ENCODE measurements around the gene EME2. TPM values are rescaled to one million over a fixed set of nuclear protein-coding genes. Genes with fewer than 3 reads are reported as not detected.

EME2 gene, protein sequence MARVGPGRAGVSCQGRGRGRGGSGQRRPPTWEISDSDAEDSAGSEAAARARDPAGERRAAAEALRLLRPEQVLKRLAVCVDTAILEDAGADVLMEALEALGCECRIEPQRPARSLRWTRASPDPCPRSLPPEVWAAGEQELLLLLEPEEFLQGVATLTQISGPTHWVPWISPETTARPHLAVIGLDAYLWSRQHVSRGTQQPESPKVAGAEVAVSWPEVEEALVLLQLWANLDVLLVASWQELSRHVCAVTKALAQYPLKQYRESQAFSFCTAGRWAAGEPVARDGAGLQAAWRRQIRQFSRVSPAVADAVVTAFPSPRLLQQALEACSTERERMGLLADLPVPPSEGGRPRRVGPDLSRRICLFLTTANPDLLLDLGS
- 60.4 and 63.6 TPM in 2 replicates for total RNA-seq (2021)
- long read RNA-seq, partial matches to known transcripts, result 2 of 44 reads
- long read RNA-seq, other reads (novel, unspliced or antisense), result 42 of 44 reads

DNA sequence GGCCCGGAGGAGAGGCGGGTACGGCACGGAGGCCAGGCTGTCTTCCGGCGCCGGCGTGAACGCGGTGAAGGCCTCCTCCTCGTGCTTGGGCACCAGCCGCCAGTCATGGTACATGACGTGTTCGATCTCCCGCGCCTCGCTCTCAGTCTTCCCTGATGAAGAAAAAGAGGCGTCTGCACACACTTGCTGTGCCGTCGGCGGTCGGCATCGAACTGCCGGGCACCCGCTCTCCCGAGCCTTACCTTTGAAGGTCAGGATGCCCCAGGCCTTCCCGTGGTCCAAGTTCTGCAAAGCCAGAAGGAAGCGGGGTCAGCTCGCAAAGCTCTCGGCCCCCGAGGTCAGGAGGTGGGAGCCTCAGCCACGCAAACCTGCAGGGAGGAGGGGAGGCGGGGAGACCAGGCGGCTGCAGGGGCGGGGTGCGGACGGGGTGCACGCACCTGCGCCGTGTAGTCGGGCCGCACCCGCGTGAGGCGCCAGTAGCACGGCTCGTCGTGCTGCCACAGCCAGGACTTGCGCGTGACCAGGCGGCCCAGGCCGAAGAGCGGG, at the start of gene EME2:
EME2 (plus strand) TSS at position 449 of the 546 bp plus-strand sequence. CDS start 418 bp downstream, outside the sequence.
- peak within 1 kb of the TSS; percentile 98 to 99 (median 99); a peak in 6 of 7 replicates for H3K27ac Mint-ChIP-seq
- Histone ChIP-seq H3K9me3 (ENCODE audit: control insufficient read depth, low read depth, low read length) (no peaks in the 10 kb centered on the region), H3K4me1 (ENCODE audit: insufficient read depth, low read length) (no peaks in the 10 kb centered on the region), H3K9ac (ENCODE audit: extremely low read depth, insufficient read length, low read length) (peak within 1 kb of the TSS; percentile 66), H2BK15ac (ENCODE audit: low read depth, low read length) (no peak within 1 kb of the TSS), H3K27me3 (ENCODE audit: insufficient read depth, low read length) (no peaks in the 10 kb centered on the region), H2BK5ac (ENCODE audit: insufficient read length, low read length) (no peak within 1 kb of the TSS), H2BK20ac (ENCODE audit: low read depth, low read length, poor library complexity, severe bottlenecking) (no peak within 1 kb of the TSS), H2AK5ac (ENCODE audit: insufficient read length, low read length) (no peak within 1 kb of the TSS), H3K23me2 (ENCODE audit: insufficient read length, low read depth, low read length, poor library complexity, severe bottlenecking) (peaks cover 9% of the 10 kb centered on the region), H2AFZ (ENCODE audit: low read length) (no peak within 1 kb of the TSS), H4K20me1 (ENCODE audit: control insufficient read depth, insufficient read depth, insufficient read length) (no peaks in the 10 kb centered on the region), H3K18ac (ENCODE audit: insufficient read length, low read depth, low read length) (peak within 1 kb of the TSS; percentile 44), H4K91ac (ENCODE audit: insufficient read length, low read depth, low read length) (no peak within 1 kb of the TSS), H3K23ac (ENCODE audit: insufficient read length, low read depth, low read length) (no peak within 1 kb of the TSS), H3K4me2 (ENCODE audit: insufficient read depth, insufficient read length, low read length) (peak within 1 kb of the TSS; percentile 64), H3K56ac (ENCODE audit: insufficient read length, low read depth, low read length) (no peak within 1 kb of the TSS), H3K14ac (ENCODE audit: insufficient read depth, low read length) (peak within 1 kb of the TSS; percentile 79), H3K79me1 (ENCODE audit: insufficient read depth, low read depth, low read length, poor library complexity, severe bottlenecking) (peaks cover 5% of the 10 kb centered on the region), H3K79me2 (ENCODE audit: insufficient read depth, low read length) (no peaks in the 10 kb centered on the region; the same call in 1 of the 2 replicates), H4K8ac (replicated peaks; ENCODE audit: insufficient read length, low read depth, low read length) (no peak within 1 kb of the TSS), H3K4ac (ENCODE audit: low read depth, low read length) (no peak within 1 kb of the TSS), H3K27ac (ENCODE audit: insufficient read length, low read depth, low read length) (no peak within 1 kb of the TSS), H4K5ac (ENCODE audit: insufficient read length, low read depth, low read length) (no peak within 1 kb of the TSS), H2BK120ac (ENCODE audit: low read depth, low read length, poor library complexity, severe bottlenecking) (no peak within 1 kb of the TSS), H3T11ph (ENCODE audit: low read length) (no peak within 1 kb of the TSS), H2BK12ac (ENCODE audit: insufficient read length, low read depth, low read length) (no peak within 1 kb of the TSS)
- H3K9me3 Mint-ChIP-seq, result no peaks in the 10 kb centered on the region
- peaks cover 9 to 47% (median 28%) of the 10 kb centered on the region in 3 experiments; a peak in 6 of 7 replicates for H3K36me3 Mint-ChIP-seq (ENCODE audit: insufficient read depth in 1 of 3, low read depth in 3 of 3)
- TF ChIP-seq, protein P1, sequence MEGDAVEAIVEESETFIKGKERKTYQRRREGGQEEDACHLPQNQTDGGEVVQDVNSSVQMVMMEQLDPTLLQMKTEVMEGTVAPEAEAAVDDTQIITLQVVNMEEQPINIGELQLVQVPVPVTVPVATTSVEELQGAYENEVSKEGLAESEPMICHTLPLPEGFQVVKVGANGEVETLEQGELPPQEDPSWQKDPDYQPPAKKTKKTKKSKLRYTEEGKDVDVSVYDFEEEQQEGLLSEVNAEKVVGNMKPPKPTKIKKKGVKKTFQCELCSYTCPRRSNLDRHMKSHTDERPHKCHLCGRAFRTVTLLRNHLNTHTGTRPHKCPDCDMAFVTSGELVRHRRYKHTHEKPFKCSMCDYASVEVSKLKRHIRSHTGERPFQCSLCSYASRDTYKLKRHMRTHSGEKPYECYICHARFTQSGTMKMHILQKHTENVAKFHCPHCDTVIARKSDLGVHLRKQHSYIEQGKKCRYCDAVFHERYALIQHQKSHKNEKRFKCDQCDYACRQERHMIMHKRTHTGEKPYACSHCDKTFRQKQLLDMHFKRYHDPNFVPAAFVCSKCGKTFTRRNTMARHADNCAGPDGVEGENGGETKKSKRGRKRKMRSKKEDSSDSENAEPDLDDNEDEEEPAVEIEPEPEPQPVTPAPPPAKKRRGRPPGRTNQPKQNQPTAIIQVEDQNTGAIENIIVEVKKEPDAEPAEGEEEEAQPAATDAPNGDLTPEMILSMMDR (conservative IDR thresholded peaks at IDR 0.05), result no peak
- DNase-seq, result no peak
- H3K4me3 Mint-ChIP-seq, result peak within 1 kb of the TSS; percentile 95 to 98
- H3K4me1 Mint-ChIP-seq, result peaks cover 3 to 19% of the 10 kb centered on the region in 2 experiments
- H3K27me3 Mint-ChIP-seq (ENCODE audit: low read depth), result no peaks in the 10 kb centered on the region; the same call in 1 of the 2 replicates
- no CpG with 5 or more reads among the region's 53 CpGs for WGBS (ENCODE audit: extremely low coverage, insufficient read length, low lambda C conversion rate)

Data from H9 (cell line).